ENCODE data around the gene SLC48A1. TPM values are rescaled to one million over a fixed set of nuclear protein-coding genes. Genes with fewer than 3 reads are reported as not detected.

The SLC48A1 gene
- polyA plus RNA-seq, 1 donor from 2014 or later: 8.0 TPM

DNA sequence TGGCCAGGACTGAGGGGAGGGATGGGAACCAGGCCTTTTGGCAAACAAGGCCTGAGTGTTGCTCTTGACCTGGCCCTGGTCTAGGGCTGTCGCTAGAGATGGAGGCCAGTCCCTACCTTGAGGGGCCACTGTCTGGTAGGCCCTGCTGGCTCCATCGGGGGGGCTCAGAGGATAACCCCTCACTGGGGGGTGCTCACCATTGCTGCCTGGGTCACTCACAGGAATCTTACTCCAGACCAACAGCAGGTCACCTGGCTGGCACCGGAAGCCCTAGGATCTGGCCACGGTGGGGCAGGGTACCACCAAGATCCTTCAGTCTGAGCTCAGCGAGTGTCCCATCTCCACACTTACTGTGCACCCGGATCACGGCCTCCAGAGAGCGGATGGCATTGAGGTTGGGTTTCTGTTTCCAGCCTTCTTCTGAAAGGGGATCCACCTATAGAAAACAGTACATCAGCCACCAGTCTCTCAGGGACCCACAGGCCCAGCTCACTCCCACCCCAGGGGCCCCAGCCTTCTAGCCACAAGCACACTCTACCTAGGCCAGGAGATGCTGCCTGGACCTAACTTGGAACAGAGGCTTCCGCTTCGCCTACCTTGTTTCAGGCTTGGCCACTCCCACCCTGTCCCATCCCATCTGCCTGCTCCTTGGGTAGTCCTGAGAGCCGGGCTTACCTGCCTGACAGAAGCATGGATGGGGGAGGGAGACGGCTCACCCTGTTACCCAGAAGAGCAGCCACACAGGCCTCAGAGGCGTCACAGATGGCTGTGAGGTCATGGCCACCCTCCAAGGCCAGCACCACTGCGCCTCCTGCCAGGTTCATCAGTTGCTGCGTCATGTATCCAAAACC is 12.2 kb downstream of the SLC48A1 start:
- Histone ChIP-seq H3K36me3 (ENCODE audit: insufficient read depth, low read length) (peaks cover 18% of the 10 kb centered on the region), H3K27me3 (ENCODE audit: insufficient read depth, low read depth, low read length) (no peaks in the 10 kb centered on the region), H3K9me2 (ENCODE audit: insufficient read depth, low read length) (no peaks in the 10 kb centered on the region), H2AFZ (ENCODE audit: low read depth, low read length) (no peak overlapping the region), H4K20me1 (ENCODE audit: insufficient read depth) (no peaks in the 10 kb centered on the region), H3K27ac (ENCODE audit: low read length) (no peak overlapping the region), H3K4me2 (ENCODE audit: low read length) (no peak overlapping the region), H3K9me3 (ENCODE audit: low read length) (no peaks in the 10 kb centered on the region), H3K9ac (ENCODE audit: low read length) (no peak overlapping the region), H3K79me2 (replicated peaks; ENCODE audit: insufficient read depth, low read length) (no peaks in the 10 kb centered on the region), H3F3A (ENCODE audit: insufficient read depth, low read length, poor library complexity, severe bottlenecking) (no peaks in the 10 kb centered on the region), H3K4me3 (ENCODE audit: low read length) (no peak overlapping the region)
- TF ChIP-seq, protein P1, sequence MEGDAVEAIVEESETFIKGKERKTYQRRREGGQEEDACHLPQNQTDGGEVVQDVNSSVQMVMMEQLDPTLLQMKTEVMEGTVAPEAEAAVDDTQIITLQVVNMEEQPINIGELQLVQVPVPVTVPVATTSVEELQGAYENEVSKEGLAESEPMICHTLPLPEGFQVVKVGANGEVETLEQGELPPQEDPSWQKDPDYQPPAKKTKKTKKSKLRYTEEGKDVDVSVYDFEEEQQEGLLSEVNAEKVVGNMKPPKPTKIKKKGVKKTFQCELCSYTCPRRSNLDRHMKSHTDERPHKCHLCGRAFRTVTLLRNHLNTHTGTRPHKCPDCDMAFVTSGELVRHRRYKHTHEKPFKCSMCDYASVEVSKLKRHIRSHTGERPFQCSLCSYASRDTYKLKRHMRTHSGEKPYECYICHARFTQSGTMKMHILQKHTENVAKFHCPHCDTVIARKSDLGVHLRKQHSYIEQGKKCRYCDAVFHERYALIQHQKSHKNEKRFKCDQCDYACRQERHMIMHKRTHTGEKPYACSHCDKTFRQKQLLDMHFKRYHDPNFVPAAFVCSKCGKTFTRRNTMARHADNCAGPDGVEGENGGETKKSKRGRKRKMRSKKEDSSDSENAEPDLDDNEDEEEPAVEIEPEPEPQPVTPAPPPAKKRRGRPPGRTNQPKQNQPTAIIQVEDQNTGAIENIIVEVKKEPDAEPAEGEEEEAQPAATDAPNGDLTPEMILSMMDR (IDR thresholded peaks at IDR 0.05; ENCODE audit: poor library complexity, severe bottlenecking): no peak
- TF ChIP-seq RAD21 (conservative IDR thresholded peaks at IDR 0.05): no peak
- TF ChIP-seq SMC3 (conservative IDR thresholded peaks at IDR 0.05; ENCODE audit: poor library complexity): no peak
- TF ChIP-seq EP300 (conservative IDR thresholded peaks at IDR 0.05; ENCODE audit: poor library complexity, severe bottlenecking): no peak
- no peak for TF ChIP-seq POLR2AphosphoS5 (IDR thresholded peaks at IDR 0.05)
- TF ChIP-seq EZH2 (IDR thresholded peaks at IDR 0.05; ENCODE audit: borderline replicate concordance, insufficient read depth, low read length, poor library complexity, severe bottlenecking): no peak
- TF ChIP-seq MXI1 (conservative IDR thresholded peaks at IDR 0.05; ENCODE audit: poor library complexity, severe bottlenecking): no peak
- TF ChIP-seq, protein P2, sequence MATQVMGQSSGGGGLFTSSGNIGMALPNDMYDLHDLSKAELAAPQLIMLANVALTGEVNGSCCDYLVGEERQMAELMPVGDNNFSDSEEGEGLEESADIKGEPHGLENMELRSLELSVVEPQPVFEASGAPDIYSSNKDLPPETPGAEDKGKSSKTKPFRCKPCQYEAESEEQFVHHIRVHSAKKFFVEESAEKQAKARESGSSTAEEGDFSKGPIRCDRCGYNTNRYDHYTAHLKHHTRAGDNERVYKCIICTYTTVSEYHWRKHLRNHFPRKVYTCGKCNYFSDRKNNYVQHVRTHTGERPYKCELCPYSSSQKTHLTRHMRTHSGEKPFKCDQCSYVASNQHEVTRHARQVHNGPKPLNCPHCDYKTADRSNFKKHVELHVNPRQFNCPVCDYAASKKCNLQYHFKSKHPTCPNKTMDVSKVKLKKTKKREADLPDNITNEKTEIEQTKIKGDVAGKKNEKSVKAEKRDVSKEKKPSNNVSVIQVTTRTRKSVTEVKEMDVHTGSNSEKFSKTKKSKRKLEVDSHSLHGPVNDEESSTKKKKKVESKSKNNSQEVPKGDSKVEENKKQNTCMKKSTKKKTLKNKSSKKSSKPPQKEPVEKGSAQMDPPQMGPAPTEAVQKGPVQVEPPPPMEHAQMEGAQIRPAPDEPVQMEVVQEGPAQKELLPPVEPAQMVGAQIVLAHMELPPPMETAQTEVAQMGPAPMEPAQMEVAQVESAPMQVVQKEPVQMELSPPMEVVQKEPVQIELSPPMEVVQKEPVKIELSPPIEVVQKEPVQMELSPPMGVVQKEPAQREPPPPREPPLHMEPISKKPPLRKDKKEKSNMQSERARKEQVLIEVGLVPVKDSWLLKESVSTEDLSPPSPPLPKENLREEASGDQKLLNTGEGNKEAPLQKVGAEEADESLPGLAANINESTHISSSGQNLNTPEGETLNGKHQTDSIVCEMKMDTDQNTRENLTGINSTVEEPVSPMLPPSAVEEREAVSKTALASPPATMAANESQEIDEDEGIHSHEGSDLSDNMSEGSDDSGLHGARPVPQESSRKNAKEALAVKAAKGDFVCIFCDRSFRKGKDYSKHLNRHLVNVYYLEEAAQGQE (IDR thresholded peaks at IDR 0.05; ENCODE audit: borderline replicate concordance): no peak
- no peak for TF ChIP-seq TAF1 (IDR thresholded peaks at IDR 0.05; ENCODE audit: low read depth)

DNA sequence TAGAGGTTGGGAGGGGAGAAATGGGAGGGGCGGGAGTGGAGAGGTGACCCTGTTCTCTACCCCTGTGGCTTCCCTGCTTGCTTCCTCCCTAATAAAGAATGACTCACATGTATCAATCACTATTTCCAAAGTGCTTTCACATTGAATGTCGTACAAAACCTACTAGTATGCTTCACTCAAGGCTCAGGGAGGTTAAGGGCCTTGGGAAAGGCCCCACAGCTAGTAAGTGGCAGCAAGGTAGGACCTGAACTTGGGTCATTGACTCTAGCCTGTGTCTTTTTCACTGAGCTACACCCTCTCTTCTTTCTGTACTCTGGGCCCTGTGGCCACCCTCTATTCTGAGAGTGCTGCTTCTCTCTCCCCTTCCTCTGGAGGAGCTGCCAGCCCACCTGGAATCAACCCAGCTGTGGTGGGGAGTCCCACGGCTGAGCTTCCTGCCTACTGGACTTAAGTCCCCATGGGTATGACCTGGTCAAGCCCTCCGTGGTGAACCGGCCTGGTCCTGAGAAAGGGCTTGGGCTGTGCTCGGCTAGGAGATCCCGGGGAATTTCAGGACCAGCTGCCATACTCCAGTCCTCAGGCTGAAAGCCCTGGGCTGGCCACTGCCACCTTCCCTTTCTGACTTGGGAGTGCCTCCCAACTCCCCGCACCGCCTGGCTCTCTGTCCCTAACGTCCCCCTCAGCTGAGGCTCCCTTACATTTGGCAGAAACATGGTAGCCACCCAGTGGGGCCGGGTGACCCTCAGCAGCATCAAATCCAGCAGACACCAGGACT is 13.0 kb downstream of the SLC48A1 start:
- H3F3A ChIP-seq (ENCODE audit: insufficient read depth, low read length, poor library complexity, severe bottlenecking): no peaks in the 10 kb centered on the region
- no peak overlapping the region for H2AFZ ChIP-seq (ENCODE audit: low read depth, low read length)
- no peak overlapping the region for H3K4me2 ChIP-seq (ENCODE audit: low read length)
- H3K79me2 ChIP-seq (replicated peaks; ENCODE audit: insufficient read depth, low read length): no peaks in the 10 kb centered on the region
- peaks cover 18% of the 10 kb centered on the region for H3K36me3 ChIP-seq (ENCODE audit: insufficient read depth, low read length)
- no peaks in the 10 kb centered on the region for H3K27me3 ChIP-seq (ENCODE audit: insufficient read depth, low read depth, low read length)
- H3K9ac ChIP-seq (ENCODE audit: low read length): no peak overlapping the region
- H3K9me2 ChIP-seq (ENCODE audit: insufficient read depth, low read length): no peaks in the 10 kb centered on the region
- H3K27ac ChIP-seq (ENCODE audit: low read length): no peak overlapping the region
- no peaks in the 10 kb centered on the region for H3K9me3 ChIP-seq (ENCODE audit: low read length)
- no peaks in the 10 kb centered on the region for H4K20me1 ChIP-seq (ENCODE audit: insufficient read depth)
- H3K4me3 ChIP-seq (ENCODE audit: low read length): no peak overlapping the region
- TF ChIP-seq EZH2 (IDR thresholded peaks at IDR 0.05; ENCODE audit: borderline replicate concordance, insufficient read depth, low read length, poor library complexity, severe bottlenecking) (no peak), MXI1 (conservative IDR thresholded peaks at IDR 0.05; ENCODE audit: poor library complexity, severe bottlenecking) (no peak), EP300 (conservative IDR thresholded peaks at IDR 0.05; ENCODE audit: poor library complexity, severe bottlenecking) (no peak), RAD21 (conservative IDR thresholded peaks at IDR 0.05) (no peak), POLR2AphosphoS5 (IDR thresholded peaks at IDR 0.05) (no peak), SMC3 (conservative IDR thresholded peaks at IDR 0.05; ENCODE audit: poor library complexity) (no peak), TAF1 (IDR thresholded peaks at IDR 0.05; ENCODE audit: low read depth) (no peak)
- TF ChIP-seq, protein P2 (IDR thresholded peaks at IDR 0.05; ENCODE audit: borderline replicate concordance): no peak
- TF ChIP-seq, protein P1 (IDR thresholded peaks at IDR 0.05; ENCODE audit: poor library complexity, severe bottlenecking): no peak
